ENCODE results near the gene IL17RE.
A peak's percentile ranks its signal among the peaks of the same experiment; 100 is the strongest.

The IL17RE gene

DNA sequence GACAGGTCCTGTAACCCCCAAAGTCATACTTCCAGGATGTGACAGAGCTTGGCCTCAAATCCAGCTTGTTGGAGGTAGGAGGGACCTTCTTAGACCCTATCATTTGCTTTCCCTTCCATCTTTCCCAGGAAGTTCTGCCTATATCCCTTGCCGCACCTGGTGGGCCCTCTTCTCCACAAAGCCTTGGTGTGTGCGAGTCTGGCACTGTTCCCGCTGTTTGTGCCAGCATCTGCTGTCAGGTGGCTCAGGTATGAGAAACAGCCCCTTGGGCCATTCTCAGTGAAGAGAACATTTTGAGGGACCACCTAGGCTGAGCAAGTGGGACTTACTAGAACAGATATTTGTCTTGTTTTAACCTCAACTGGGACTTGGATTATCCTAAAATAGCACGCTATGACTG is 1.3 kb downstream of the IL17RE start:
- no peak for DNase-seq (ENCODE audit: low read depth)

DNA sequence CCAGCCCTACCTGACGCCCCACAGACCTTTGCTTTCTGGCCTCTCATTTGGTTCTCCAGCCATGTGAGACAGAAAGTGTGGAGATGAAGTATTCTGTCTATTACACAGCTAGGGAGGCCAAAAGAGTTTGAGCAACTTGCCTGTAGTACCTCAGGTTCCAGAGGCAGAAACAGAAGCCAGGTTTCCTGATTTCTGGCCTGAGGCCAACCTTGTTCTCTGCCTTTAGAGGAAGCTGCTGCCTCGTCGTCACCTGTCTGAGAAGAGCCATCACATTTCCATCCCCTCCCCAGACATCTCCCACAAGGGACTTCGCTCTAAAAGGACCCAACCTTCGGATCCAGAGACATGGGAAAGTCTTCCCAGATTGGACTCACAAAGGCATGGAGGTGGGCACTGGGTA is 3.8 kb downstream of the IL17RE start:
- no peak for DNase-seq (ENCODE audit: low read depth)

DNA sequence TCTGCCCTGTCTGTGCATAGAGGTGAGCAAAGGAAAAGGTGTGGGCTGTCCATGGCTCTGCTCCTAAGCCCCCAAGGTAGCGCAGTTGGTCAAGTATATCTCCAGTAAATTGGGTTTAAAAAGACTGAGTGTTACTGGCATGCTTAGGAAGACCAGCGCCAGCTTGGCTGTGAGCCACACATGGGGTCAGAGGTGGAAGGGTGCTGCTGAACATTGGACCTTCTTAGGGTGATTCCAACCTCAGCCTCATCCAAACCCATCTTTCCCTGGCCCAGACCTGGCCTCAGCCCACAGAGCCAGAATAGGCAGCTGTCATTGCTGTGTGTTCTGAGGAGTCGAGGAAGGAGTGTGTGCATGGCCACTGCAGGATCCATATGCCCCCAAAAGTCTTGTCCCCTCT is 5.6 kb downstream of the IL17RE start:
- DNase-seq (ENCODE audit: low read depth): no peak

DNA sequence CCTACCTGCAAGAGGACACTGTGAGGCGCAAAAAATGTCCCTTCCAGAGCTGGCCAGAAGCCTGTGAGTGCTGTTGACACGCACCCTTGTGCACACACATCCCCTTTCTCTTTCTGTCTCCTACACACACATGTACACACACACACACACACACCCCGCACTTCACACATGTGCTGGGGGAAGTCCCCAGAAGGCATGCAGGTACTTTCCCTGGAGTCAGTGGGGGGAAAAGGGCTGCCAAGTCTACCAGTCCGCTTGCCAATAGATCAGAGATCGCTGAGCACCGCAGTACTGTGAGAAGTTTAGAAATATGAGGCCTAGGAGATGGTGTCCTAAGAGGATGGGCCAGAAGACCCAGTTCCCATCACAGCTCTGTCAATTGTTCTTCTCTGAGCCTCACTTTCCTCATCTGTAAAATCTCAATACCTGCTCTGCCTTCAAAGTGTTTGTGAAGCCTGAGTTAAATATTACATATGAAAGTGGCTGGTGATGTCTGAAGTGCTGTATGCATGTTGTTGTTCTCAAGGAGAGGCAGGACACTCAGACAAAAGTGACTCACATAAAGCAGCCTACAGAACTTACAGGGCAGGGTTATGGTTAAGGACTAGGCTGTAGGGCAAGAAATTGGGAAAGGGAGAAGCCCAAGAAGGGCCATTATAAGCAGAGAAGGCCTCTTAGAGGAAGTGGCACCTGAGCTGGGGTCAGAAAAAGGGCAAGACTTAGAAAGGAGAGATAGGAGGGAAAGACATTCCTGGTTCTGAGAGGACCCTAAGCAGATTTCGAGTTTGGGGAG is 6.8 kb downstream of the IL17RE start:
- DNase-seq (ENCODE audit: low read depth): no peak

DNA sequence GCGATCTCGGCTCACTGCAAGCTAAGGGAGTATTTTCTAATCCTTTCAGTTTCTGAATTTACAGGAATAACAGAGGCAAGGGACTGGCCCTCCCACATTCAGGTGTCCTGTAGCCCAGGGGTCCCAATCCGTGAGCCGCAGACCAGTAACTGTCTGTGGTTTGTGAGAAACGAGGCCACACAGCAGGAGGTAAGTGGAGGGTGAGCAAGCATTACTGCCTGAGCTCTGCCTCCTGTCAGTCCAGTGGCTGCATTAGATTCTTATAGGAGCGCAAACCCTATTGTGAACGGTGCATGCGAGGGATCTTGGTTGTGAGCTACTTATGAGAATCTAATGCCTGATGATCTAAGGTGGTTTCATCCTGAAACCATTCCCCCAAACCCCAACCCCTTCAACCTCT is 9.2 kb downstream of the IL17RE start:
- DNase-seq (ENCODE audit: low read depth): no peak

DNA sequence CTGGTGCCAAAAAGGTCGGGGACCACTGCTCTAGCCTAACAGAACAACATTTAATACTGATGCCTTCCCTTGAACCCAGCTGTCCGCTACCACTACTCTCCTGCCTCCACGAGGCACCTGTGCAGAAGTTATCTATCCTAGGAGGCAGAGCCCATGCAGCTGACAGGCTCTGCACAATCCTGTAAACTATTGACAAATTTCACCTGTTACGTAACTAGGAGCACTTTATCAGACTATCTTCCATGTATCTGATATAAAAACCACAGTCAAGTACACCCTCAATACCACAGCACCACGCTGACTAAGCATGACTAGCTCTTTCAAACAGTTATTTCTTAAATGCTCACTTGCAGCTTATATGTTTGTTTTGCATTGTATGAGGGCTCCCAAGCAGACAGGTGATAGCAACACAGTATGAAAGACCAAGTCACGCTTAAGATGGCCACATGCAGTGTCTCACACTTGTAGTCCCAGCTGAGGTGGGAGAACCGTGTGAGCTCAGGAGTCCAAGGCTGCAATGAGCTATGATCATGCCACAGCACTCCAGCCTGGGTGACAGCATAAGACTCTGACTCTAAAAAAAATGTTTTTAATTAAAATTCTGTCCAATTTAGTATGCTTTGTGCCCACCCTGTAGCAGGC is 9.8 kb downstream of the IL17RE start:
- DNase-seq (ENCODE audit: low read depth): no peak

DNA sequence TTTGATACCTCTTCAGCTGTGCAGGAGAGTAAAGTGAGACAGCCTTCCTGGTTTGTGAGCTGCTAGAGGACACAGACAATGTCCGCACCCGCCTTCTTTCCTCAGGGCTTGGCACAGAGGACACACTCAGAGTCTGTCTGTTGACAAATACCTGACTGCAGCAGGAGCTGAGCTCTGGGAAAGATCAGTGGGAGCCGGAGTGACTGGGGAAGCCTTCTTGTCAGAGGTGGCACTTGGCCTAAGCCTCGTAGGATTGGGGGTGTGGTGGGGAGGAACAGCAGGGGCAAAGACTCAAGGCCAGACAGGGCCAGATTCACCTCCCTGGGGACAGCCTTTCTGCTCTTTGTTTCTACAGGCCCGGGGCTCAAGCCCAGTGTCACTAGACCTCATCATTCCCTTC is 11.0 kb downstream of the IL17RE start:
- no peak for DNase-seq (ENCODE audit: low read depth)

DNA sequence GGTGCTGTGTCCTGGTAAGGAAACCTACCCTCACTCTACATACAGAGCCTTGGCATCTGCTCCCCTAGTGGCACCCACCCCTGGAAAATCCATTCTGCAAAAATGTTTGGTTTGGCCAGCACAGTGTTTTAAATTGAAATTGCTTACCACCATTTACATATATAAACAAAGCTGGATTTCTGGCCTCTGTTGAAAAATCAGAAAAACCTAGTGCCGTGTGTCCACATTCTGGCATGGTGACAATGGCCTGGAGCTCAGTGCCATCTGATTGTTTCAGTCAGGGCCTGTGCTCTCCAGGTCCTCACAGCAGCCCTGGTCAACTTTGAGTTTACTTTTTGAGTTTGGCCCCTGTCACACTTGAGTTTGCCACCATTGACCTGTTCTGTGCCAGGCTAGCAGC is 11.4 kb downstream of the IL17RE start:
- no peak for DNase-seq (ENCODE audit: low read depth)

DNA sequence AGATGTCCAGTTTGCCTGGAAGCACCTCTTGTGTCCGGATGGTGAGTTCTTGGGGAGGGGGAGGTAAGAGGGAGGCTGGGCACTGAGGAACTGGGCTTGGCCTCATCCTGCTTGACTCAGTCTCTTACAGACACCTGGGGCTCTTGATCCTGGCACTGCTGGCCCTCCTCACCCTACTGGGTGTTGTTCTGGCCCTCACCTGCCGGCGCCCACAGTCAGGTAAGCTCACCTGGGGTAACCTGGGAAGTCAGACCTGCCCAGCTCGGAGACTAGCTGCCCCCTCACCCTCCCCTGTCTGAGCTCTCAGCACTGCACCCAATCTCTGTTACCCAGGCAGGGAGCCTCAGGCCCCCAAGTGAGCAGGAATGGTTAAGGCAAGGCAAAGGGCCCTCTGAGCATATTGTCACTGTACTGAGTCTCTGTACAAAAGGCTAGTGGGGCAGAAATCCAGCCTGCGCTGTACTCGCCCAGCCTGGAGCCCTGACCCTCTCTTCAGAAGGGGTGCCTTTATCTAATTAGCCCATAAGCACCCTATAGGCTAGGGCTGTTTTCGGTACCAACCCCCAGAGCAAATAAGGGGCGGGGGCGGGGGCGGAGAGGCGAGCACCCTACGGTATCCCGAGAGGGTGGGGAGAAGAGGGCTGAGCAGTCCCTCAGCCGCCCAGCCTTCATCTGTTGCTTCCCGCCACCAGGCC is 12.1 kb downstream of the IL17RE start:
- no peak for DNase-seq (ENCODE audit: low read depth)

DNA sequence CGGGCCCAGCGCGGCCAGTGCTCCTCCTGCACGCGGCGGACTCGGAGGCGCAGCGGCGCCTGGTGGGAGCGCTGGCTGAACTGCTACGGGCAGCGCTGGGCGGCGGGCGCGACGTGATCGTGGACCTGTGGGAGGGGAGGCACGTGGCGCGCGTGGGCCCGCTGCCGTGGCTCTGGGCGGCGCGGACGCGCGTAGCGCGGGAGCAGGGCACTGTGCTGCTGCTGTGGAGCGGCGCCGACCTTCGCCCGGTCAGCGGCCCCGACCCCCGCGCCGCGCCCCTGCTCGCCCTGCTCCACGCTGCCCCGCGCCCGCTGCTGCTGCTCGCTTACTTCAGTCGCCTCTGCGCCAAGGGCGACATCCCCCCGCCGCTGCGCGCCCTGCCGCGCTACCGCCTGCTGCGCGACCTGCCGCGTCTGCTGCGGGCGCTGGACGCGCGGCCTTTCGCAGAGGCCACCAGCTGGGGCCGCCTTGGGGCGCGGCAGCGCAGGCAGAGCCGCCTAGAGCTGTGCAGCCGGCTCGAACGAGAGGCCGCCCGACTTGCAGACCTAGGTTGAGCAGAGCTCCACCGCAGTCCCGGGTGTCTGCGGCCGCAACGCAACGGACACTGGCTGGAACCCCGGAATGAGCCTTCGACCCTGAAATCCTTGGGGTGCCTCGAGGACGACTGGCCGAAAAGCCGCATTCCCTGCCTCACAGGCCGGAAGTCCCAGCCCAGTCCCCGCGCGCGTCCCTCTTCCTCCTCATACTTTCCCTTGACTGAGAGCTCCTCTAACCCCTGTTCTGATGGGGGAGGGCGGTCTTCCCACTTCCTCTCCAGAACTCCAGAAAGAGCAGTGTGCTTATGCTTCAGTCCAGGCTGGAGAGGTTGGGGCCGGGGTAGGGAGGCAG is 12.8 kb downstream of the IL17RE start:
- peak; percentile 46 for DNase-seq (ENCODE audit: low read depth)

DNA sequence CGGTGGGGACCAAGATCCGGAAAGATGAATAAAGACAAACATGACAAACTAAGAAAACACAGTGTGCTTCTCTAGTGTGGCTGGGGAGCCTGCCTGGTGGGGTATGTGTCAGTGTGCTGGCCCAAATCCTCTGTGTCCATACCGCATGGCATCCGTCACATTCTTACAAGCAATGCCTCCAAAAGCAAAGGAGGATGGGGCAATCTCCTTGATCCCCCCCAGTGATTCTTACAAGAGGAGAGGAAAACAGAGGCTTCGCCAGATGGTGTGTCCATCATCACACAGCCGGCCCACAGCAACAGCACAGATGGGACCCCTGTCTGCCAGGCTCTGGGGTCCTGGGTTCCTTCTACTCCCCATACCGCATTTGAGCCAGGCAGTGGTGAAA is 13.7 kb downstream of the IL17RE start:
- no peak for DNase-seq (ENCODE audit: low read depth)

DNA sequence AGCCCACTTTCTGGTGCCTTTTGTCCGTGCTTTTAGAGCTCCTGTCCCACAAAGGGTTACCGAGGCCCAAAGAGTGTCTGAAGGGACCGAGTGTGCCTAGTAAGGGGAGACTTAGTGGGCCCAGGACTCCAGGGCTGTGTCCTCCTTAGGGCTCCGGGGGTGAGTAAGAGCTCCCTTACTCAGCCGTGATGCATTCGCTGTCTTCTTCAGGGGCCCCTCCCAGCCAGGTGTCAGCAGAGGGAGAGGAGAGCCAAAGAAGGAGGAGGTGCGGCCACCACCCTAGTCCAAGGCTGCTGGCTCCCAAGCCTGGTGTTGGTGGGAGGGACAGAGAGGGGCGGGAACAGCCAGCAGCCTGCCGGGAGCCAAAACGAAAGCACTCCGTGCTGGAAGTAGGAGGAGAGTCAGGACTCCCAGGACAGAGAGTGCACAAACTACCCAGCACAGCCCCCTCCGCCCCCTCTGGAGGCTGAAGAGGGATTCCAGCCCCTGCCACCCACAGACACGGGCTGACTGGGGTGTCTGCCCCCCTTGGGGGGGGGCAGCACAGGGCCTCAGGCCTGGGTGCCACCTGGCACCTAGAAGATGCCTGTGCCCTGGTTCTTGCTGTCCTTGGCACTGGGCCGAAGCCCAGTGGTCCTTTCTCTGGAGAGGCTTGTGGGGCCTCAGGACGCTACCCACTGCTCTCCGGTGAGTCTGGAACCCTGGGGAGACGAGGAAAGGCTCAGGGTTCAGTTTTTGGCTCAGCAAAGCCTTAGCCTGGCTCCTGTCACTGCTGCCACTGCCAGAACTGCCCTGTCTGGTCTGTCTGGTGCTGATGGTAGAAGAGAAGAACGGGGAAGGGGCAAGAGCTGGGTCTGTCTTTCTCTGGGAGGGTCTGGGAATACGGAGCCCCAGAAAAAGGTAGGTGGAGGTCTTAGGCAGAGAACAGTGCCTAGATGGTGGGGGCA is 14.4 kb downstream of the IL17RE start, which contains the start of gene IL17RC:
IL17RC (plus strand) TSS at position 365 of the 947 bp plus-strand sequence; CDS start at position 583, 218 bp downstream.
- DNase-seq (ENCODE audit: low read depth): peak; percentile 53

DNA sequence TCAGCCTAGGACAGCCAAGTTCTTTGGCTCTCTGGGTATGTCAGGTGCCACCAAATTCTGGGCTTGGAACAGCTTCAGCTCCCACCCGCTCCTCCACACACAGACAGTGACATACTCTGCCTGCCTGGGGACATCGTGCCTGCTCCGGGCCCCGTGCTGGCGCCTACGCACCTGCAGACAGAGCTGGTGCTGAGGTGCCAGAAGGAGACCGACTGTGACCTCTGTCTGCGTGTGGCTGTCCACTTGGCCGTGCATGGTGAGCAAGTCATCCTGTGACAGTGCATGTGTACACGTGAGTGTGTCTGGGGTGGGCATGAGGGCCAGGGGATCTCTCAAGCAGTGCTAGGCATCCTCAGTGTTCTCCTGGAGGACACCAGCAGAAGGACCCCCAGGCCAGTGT is 15.2 kb downstream of the IL17RE start:
- no peak for DNase-seq (ENCODE audit: low read depth)

DNA sequence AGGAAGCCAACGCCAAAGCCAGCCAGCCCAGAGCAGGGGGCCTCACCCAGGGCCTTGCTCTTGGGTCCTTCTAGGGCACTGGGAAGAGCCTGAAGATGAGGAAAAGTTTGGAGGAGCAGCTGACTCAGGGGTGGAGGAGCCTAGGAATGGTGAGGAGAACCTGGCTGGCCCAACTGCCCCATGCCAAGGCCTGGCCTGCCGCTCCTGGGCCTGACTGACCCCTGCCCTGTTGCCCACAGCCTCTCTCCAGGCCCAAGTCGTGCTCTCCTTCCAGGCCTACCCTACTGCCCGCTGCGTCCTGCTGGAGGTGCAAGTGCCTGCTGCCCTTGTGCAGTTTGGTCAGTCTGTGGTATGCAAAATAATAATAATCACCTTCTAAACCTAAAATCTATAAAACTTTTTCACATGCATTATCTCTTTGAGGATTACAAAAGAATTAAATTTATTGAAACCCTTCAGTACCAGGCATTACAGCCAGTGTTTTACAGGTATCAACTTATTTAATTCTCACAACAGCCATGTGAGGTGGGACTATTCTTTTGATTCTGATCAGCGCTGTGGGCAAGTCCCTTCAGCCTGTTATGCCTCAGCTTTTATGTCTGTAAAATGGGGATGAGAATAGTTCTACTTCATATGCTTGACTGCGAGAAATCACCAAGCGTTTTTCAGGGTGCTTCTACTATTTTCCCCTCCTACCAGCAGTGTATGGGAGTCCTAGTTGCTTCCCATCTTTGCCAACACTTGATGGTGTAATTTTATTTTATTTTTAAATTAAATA is 15.8 kb downstream of the IL17RE start:
- no peak for DNase-seq (ENCODE audit: low read depth)

DNA sequence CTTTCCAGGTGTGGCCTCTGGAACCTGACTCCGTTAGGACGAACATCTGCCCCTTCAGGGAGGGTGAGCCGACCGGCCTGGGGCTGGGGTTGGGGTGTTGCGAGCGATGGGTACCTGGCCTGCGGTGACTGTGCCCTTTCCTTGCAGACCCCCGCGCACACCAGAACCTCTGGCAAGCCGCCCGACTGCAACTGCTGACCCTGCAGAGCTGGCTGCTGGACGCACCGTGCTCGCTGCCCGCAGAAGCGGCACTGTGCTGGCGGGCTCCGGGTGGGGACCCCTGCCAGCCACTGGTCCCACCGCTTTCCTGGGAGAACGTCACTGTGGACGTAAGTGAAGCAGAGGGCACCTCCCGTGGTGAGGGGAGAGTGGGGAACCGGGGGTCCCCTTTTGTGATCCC is 25.5 kb downstream of the IL17RE start:
- no peak for DNase-seq (ENCODE audit: low read depth)

DNA sequence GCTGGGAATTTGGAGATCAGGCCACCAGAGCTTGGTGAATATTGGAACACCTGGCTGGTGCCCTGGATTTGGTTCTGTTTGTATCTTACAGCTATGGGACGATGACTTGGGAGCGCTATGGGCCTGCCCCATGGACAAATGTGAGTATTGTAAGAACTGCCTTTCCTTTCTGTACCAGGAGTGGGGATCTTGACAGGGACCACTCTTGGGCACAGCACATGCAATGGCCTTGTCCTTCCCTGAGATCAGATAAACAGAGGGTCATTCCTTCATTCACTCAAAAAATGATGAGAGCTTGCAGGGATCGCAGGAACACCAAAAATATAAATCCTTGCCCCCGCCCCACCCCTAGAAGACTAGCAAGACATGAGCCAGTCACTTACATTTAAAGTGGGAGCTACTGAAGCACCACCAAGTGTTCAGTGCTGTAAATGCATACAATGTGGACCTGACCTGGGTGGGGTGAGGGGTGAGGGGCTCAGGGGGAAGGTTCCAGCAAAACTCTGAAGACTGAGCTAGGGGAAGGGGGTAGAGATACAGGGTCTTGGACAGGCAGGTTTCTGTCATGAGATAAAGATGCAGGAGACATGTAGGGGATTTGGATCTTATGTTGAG is 28.3 kb downstream of the IL17RE start:
- DNase-seq (ENCODE audit: low read depth): no peak

DNA sequence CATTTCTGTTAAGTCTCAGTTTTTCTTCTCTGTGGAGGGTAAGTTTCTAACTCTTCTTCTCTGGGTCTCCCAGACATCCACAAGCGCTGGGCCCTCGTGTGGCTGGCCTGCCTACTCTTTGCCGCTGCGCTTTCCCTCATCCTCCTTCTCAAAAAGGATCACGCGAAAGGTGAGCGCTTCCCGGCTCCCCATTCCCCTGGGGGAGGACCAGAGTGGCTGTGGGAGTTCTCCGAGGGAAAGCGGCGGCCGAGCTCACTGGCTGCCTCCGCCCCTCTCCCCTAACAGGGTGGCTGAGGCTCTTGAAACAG is 29.8 kb downstream of the IL17RE start:
- DNase-seq (ENCODE audit: low read depth): no peak

DNA sequence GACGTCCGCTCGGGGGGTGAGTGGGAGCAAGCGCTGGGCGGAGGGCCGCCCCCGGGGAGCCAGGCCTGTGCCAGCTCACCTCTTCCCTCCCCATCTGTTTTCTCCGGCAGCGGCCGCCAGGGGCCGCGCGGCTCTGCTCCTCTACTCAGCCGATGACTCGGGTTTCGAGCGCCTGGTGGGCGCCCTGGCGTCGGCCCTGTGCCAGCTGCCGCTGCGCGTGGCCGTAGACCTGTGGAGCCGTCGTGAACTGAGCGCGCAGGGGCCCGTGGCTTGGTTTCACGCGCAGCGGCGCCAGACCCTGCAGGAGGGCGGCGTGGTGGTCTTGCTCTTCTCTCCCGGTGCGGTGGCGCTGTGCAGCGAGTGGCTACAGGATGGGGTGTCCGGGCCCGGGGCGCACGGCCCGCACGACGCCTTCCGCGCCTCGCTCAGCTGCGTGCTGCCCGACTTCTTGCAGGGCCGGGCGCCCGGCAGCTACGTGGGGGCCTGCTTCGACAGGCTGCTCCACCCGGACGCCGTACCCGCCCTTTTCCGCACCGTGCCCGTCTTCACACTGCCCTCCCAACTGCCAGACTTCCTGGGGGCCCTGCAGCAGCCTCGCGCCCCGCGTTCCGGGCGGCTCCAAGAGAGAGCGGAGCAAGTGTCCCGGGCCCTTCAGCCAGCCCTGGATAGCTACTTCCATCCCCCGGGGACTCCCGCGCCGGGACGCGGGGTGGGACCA is 30.4 kb downstream of the IL17RE start:
- peak; percentile 60 for DNase-seq (ENCODE audit: low read depth)

DNA sequence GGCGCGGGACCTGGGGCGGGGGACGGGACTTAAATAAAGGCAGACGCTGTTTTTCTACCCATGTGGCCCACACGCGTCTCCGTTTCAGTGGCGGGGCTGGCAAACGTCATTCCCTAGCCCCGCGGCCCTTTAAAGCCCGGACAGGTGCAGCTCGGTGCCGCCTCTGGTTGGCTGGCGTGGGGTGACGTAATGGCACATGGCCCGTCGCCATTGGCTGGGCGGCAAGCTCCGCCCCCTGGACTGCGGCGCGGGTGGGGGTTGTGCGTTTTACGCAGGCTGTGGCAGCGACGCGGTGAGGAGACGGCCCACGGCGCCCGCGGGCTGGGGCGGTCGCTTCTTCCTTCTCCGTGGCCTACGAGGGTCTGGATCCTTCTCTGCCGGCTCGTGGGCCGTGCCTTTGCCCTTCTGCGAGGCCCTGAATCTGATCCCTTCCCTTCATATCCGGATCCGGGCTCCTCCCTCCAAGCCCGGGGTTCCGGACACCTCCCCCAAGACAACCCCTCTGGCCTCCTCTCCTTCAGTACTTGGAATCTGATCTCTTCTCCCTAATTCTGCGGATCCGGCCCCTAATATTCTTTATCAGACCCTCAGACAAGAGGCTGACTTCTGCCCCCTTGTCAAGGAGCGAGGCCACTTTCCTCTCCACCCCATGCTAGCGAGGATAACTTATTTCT is 31.1 kb downstream of the IL17RE start, which contains the start of gene CRELD1:
CRELD1 (plus strand) TSS at position 274 of the 674 bp plus-strand sequence. CDS start 605 bp downstream, outside the sequence.
- DNase-seq (ENCODE audit: low read depth): peak; percentile 89

Measured in HS-27A (cell line).